Astrocyte (in vitro differentiated cells and primary cell): ENCODE results near the gene ZBTB7A. TPM values are rescaled to one million over a fixed set of nuclear protein-coding genes. Genes with fewer than 3 reads are reported as not detected.

Experiments
- DNase-seq: peaks from one replicate; pipeline ENCODE4 v3.0.0-alpha.2; 2010; ENCODE audit warnings: low read depth
- FAIRE-seq: peaks from 2 replicates; lab custom pipeline; 2011; peaks lifted over from hg19 to GRCh38; lab: Jason Lieb, UNC
- H2AFZ ChIP-seq: 2 replicates; pipeline ENCODE4 v1.6.0; 2012; ENCODE audit warnings: low read depth, low read length, inconsistent platforms
- H3K27ac ChIP-seq: 2 replicates; pipeline ENCODE4 v1.5.1; 2011; ENCODE audit warnings: low read depth, low read length, inconsistent platforms
- H3K27me3 ChIP-seq: 2 replicates; pipeline ENCODE4 v1.6.0; 2011; ENCODE audit warnings: low read length, inconsistent platforms; ENCODE audit not compliant: insufficient read depth
- H3K36me3 ChIP-seq: 2 replicates; pipeline ENCODE4 v1.5.1; 2011; ENCODE audit warnings: low read length, inconsistent platforms; ENCODE audit not compliant: insufficient read depth
- H3K4me1 ChIP-seq: 2 replicates; pipeline ENCODE4 v1.5.1; 2011; ENCODE audit warnings: low read length, inconsistent platforms; ENCODE audit not compliant: insufficient read depth
- H3K4me2 ChIP-seq: 2 replicates; pipeline ENCODE4 v1.6.0; 2012; ENCODE audit warnings: low read length, inconsistent platforms
- H3K4me3 ChIP-seq: 2 replicates; pipeline ENCODE4 v1.5.1; 2011; ENCODE audit warnings: low read depth, mild to moderate bottlenecking, low read length, inconsistent platforms; ENCODE audit not compliant: insufficient read depth
- H3K79me2 ChIP-seq: 2 replicates; pipeline ENCODE4 v1.6.0; 2012; ENCODE audit warnings: mild to moderate bottlenecking, low read length, inconsistent platforms; ENCODE audit not compliant: insufficient read depth
- H3K9ac ChIP-seq: 2 replicates; pipeline ENCODE4 v1.6.0; 2012; ENCODE audit warnings: mild to moderate bottlenecking, low read length, inconsistent platforms
- H3K9me3 ChIP-seq: 2 replicates; pipeline ENCODE4 v1.5.1; 2012; ENCODE audit warnings: low read depth, mild to moderate bottlenecking, low read length, inconsistent platforms; ENCODE audit not compliant: insufficient read depth
- H4K20me1 ChIP-seq: 2 replicates; pipeline ENCODE4 v1.6.0; 2012; ENCODE audit warnings: low read length, inconsistent platforms; ENCODE audit not compliant: insufficient read depth
- H3K27ac Mint-ChIP-seq: one replicate; pipeline ENCODE4 v1.8.0; 2021; ENCODE audit warnings: mild to moderate bottlenecking, mixed read lengths; ENCODE audit not compliant: unreplicated experiment
- H3K27me3 Mint-ChIP-seq: one replicate; pipeline ENCODE4 v1.8.0; 2021; ENCODE audit warnings: low read depth, mixed read lengths; ENCODE audit not compliant: unreplicated experiment
- H3K36me3 Mint-ChIP-seq: one replicate; pipeline ENCODE4 v1.8.0; 2021; ENCODE audit warnings: low read depth, mixed read lengths; ENCODE audit not compliant: unreplicated experiment
- H3K4me1 Mint-ChIP-seq: one replicate; pipeline ENCODE4 v1.8.0; 2021; ENCODE audit warnings: low read depth, mixed read lengths; ENCODE audit not compliant: unreplicated experiment
- H3K4me3 Mint-ChIP-seq: one replicate; pipeline ENCODE4 v1.8.0; 2021; ENCODE audit warnings: mild to moderate bottlenecking, moderate library complexity, mixed read lengths; ENCODE audit not compliant: unreplicated experiment
- H3K9me3 Mint-ChIP-seq: one replicate; pipeline ENCODE4 v1.8.0; 2021; ENCODE audit warnings: mild to moderate bottlenecking, mixed read lengths; ENCODE audit not compliant: unreplicated experiment
- CTCF ChIP-seq: IDR thresholded peaks from 2 replicates; pipeline ENCODE4 v1.5.1; 2011; ENCODE audit warnings: low read depth, mild to moderate bottlenecking, inconsistent platforms, low read length, moderate library complexity; ENCODE audit not compliant: insufficient read depth
- EZH2 ChIP-seq: IDR thresholded peaks from 2 replicates; pipeline ENCODE4 v1.6.1; 2012; ENCODE audit warnings: mild to moderate bottlenecking, low read length, inconsistent platforms; ENCODE audit not compliant: insufficient read depth
- total RNA-seq: library from RNA; stranded (reverse); gene quantifications from 2 replicates; pipeline ENCODE4 v1.2.1, GENCODE V29; 2021

Gene ZBTB7A
- total RNA-seq, 1 donor from 2014 or later = 24.3 TPM

GRCh38 chr19:4068047-4068966, 1.6 kb upstream of the ZBTB7A start:
- peak overlapping the region; percentile 89 for H3K27ac Mint-ChIP-seq
- no peak overlapping the region for H3K27ac ChIP-seq

GRCh38 chr19:4067396-4068046, 822 bp upstream of the ZBTB7A start:
- H3K27me3 Mint-ChIP-seq = no peaks in the 10 kb centered on the region
- H4K20me1 ChIP-seq = peaks cover 21% of the 10 kb centered on the region
- no peak for DNase-seq
- H3K27me3 ChIP-seq = no peaks in the 10 kb centered on the region
- H3K27ac ChIP-seq = no peak overlapping the region
- peaks cover 10% of the 10 kb centered on the region for H3K4me1 ChIP-seq
- peak overlapping the region; percentile 78 for H3K4me3 Mint-ChIP-seq
- peak overlapping the region; percentile 37 for H3K4me3 ChIP-seq
- H3K4me2 ChIP-seq = peak overlapping the region; percentile 83
- H3K79me2 ChIP-seq = peaks cover 26% of the 10 kb centered on the region
- peak overlapping the region; percentile 89 for H3K27ac Mint-ChIP-seq
- no peak for TF ChIP-seq EZH2
- TF ChIP-seq CTCF = no peak
- H3K36me3 Mint-ChIP-seq = no peaks in the 10 kb centered on the region
- H2AFZ ChIP-seq = peak overlapping the region; percentile 26
- no peaks in the 10 kb centered on the region for H3K9me3 ChIP-seq
- no peaks in the 10 kb centered on the region for H3K36me3 ChIP-seq
- H3K9me3 Mint-ChIP-seq = no peaks in the 10 kb centered on the region
- H3K9ac ChIP-seq = peak overlapping the region; percentile 52
- no peak for FAIRE-seq
- peaks cover 3% of the 10 kb centered on the region for H3K4me1 Mint-ChIP-seq

More at GRCh38 chr19:4068047-4068966, 1.6 kb upstream of the ZBTB7A start:
- peak overlapping the region; percentile 30 for H2AFZ ChIP-seq
- no peak overlapping the region for H3K4me3 ChIP-seq
- no peaks in the 10 kb centered on the region for H3K36me3 ChIP-seq
- Mint-ChIP-seq H3K9me3 (no peaks in the 10 kb centered on the region), H3K4me3 (peak overlapping the region; percentile 78), H3K27me3 (no peaks in the 10 kb centered on the region), H3K4me1 (no peaks in the 10 kb centered on the region), H3K36me3 (no peaks in the 10 kb centered on the region)
- H3K27me3 ChIP-seq = no peaks in the 10 kb centered on the region
- peaks cover 18% of the 10 kb centered on the region for H3K79me2 ChIP-seq
- no peaks in the 10 kb centered on the region for H3K9me3 ChIP-seq
- peaks cover 7% of the 10 kb centered on the region for H3K4me1 ChIP-seq
- FAIRE-seq (no peak), DNase-seq (no peak)
- peak overlapping the region; percentile 83 for H3K4me2 ChIP-seq
- TF ChIP-seq CTCF (no peak), EZH2 (no peak)
- peaks cover 14% of the 10 kb centered on the region for H4K20me1 ChIP-seq
- no peak overlapping the region for H3K9ac ChIP-seq
